NCI-H187 treated with DMSO at 0.1 percent for 48 hours (cell line): Measurements from ENCODE around the gene TDP1.

Source experiments
- DNase-seq: peaks from one replicate; lab custom pipeline; 2025; lab: John Stamatoyannopoulos, UW

The TDP1 gene

DNA sequence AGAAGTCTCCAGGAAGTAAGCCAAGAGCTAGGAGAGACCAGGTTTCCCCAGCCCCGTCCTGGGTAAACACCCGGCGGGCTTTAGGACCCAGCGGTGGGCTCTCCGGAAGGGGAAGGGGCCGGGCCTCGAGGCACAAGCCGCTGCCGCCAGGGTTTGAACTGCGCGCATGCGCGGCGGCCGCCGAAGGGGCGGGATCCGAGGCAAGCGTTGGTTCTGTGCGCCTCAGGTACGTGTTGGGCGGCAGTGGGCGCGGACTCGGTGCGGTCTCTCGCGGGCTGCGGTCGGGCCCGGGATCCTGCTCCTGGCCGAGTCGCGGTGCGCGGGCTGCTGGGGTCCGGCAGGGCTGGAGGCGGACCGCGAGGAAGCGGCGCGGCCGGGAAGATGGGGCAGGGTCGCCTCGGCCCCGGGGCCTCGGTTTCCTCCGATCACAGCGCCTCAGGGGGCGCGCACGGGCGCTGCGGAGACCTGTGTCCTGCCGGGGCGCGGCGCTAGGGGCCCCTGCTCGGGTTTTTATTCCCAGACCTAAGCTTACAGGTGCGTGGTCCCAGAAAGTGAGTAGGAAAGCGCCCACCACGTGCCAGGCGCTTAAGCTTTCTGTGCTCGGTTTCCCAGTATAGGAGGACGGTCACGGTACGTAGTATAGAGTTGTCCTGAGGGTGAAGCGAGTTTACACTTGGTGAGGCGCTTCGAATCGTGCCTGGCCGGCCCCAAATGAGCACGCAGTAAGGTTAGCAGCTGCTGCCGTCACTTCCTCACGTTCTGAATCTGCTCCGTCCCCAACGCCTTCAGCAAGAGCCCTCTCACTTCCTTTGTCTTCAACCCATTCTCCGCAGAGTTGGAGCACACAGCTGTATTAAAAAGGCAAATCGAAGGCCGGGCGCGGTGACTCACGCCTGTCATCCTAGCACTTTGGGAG, at the start of gene TDP1:
Gene TDP1 (plus strand): TSS at position 183 of the 916 bp plus-strand sequence. CDS start 7,188 bp downstream, outside the sequence.
- peak; percentile 91 for DNase-seq

DNA sequence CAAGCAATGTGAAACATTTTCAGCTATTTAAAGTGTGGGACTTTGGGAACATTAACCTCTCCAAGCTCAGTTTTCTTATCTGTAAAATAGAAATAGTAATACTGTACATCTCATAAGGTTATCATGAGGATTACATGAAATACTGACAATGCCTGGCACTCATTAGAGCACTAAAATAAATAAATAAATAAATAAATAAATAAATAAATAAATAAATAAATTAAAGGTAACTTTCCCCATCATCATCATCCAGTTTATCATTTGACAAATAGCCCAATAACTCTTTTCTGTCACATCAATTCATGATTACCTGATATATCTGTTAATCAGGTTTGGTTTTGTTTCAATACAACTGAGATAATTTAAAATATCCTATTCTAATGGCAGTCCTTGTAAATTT, 49.7 kb upstream of the TDP1 start:
- DNase-seq: no peak

- no peak for DNase-seq
Measured at GRCh38 chr14:89907655-89908054, 48.1 kb upstream of the TDP1 start.

GRCh38 chr14:89908712-89909450, 46.8 kb upstream of the TDP1 start:
- DNase-seq: no peak

GRCh38 chr14:89909586-89909985, 46.1 kb upstream of the TDP1 start:
- no peak for DNase-seq

- DNase-seq: no peak
Measured at GRCh38 chr14:89910691-89911009, 45.1 kb upstream of the TDP1 start.

- DNase-seq: no peak
Measured at GRCh38 chr14:89911010-89911919, 44.5 kb upstream of the TDP1 start.

DNA sequence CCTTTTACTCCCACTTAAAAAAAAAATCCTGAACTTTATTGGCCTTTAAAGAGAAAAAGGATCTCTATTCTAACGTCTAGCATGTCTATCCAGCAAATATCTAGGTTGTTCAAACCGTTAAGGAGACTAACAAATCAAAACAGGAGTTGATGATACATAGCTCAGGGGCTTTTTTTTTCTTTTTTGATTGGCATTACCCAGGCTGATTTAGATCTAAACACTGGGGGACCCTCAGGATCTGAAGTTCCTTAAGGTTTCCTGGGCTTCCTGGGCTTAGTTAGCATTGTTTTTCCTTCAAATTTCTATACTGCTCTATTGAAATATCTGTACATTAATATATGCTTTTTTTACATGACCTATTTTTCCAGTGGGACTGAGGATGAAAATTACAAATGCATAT, 43.5 kb upstream of the TDP1 start:
- no peak for DNase-seq

- DNase-seq: no peak
Measured at GRCh38 chr14:89912667-89913211, 43.0 kb upstream of the TDP1 start.

DNA sequence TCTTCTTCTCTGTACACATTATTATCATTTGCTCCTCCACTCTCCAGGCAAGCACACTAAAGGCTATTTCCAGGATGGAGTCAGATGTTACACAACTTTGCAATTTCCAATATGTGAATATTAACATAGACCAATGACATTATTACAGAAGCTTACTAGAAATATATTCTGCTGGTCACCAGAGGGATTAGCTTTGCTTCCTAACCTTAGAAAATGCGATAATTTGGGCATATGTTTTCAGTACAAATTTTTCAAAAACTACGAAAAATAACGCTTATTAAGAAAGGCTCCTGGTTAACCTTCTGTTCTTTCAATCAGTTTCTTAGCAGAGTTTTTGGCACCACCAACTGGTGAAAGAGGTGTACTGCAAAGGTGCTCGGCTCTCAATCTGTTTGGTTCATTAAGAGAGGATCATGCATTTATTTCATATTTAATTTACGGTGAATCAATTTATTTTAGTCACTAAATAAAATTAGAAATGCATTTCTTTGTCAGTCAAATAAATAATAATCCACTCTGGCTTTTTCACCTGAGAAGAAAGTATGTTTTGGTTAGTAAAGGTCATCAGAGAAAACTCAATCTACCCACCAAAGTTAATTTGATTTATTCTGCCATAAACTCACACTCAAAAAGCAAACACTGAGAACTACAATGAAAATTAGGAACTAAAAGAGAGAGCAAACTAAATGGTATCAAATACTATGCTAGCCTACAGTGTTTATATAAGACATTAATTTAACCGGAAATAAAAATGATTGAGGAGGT, 40.4 kb upstream of the TDP1 start:
- DNase-seq: peak; percentile 20

DNA sequence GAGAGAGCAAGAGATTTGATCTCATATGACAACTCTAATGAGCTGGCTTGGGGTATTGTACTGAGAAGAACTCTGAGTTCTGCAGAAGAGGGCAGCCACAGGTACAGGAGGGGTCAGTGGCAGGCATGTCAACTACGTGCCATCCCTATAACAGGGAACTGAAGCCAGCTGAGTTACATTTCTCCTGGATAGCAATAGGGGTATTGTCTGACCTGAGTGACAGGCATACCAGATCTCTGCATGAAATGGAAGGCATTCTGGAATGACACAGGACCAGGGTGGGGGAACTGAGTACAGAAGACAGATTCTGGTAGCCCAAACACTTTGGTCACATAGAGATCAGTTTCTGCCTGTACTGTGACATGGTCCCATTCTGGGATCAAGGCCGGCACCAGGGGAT, 37.0 kb upstream of the TDP1 start:
- no peak for DNase-seq

DNA sequence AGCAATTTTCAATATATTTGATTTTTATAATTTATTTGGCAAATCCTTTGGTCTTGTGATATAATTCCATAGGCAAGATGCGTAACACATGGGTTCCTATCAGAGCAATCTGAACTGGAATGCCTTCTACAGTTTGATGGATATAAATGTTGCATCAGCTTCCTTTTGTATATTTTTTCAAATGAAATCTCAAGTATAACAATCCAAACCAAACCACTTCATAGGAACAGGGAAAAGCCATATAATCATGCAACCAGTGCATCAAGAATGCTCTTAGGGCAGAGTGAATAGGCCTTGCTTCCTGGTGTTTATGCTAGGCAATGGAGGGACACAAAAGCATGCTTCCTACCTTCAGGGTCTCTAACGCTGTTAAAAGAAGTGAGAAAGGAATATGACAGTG, 35.7 kb upstream of the TDP1 start:
- DNase-seq: no peak

DNA sequence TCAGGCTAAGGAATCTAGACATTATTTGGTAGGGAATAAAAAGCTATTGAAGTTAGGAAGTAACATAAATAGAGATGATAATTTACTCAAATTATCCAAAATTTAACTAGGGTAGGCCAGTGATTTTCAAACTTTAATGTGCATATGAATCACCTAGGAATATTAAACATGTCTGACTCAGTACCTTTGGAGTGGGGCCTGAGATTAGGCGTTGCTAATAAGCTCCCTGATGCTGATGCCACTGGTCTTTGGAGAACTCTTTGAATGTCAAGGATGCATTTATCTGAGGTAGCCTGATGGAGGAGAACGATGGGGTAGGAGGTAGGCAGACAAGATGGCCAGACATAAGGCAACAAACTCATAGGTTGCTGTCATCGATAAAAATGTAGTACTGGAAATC, 34.4 kb upstream of the TDP1 start:
- DNase-seq: no peak

DNA sequence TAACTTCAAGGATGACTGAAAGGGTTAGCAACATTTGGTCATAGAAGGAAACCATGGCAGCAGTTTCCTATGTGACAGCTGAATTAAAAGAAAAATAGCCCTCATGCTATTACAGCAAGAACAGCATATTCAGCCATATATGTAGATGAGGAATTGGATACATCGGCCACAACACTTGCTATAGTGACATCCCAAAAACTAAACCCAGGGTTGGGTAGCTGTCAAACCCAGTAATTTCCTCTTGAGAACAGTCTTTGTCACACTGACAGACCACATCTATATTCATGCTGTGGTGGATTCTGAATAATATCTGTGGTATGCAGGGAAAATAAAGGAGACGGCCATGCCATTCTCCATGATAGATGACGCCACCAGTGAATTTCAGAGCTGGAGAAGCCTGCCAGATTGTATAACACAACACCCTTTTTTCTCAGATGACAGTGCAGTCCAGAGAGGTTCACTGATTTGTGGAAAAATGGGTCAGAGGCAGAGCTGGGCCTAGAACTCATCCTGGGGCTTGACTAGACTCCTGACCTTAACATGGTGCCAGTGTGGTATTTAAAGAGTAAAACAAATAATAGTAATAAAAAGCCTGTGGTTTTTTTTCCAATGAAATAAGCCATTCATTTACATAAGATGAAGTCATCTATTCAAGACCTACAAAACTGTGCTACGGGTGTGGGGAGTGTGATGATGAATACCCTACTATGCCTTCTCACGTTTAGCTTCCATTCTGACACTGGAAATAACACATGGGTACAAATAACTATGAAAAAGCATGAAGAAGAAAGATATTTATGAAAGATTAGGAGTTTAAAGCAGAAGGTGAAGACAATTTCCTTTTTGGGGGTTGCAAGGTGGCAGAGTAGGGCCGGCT, 33.5 kb upstream of the TDP1 start:
- no peak for DNase-seq

DNA sequence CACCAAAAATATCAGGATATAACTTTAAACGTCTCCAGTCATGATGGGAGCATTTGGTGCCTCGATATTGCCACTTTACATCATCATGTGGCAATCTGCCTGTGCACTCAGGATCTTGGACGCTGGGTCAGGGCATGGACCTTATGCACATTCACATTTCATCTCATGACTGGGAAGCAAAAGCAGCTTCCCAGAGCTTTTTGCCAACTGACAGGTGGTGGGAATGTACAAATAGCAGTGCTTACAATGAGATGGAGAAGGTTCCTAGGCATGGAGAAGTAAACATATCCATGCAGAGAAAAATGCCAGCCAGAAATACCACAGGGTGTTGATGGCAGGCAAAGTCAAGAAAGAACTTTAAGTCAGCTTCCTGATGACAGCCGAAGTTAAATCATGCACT, 31.5 kb upstream of the TDP1 start:
- DNase-seq: no peak

DNA sequence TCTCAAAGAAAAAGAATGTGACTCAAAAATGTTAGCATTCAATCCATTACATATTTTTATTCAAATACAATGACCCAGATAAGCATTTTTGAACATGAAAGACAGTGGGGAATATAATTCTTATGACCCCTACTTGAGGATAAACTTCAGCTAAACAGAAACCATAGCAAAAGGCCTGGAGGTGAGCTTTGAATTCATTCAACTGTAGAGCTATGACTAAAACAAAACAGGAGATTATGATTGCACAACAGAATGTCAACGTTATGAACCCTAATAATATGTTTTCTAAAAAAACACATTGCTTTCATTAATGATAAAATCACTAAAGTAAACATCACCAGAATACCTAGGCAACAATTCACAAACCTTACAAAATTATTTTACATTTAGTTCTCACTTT, 29.0 kb upstream of the TDP1 start:
- no peak for DNase-seq

- DNase-seq: no peak
Measured at GRCh38 chr14:89927186-89927865, 28.4 kb upstream of the TDP1 start.

DNA sequence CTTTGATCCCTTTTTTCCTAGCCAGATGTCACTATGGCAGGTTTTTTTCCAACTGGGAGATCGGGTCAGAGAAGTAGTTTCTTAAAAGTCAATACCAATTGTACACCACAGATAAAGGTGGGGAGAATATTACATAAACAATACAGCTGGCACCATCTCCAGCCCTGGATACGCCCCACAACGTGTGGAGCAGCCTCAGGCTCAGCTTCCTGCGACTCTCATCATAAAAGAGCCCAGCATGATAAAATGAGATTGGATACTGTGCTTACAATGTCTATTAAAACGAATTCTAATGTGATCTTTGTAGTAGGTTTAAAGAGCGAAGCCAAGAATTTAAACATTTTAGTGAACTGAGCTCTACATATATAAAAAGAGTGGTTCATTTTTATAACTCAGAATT, 22.7 kb upstream of the TDP1 start:
- DNase-seq: no peak

GRCh38 chr14:89936654-89937185, 19.0 kb upstream of the TDP1 start:
- no peak for DNase-seq
